T-cell (primary cell): Measurements from ENCODE around the gene CHRNA10. TPM values are rescaled to one million over a fixed set of nuclear protein-coding genes. Genes with fewer than 3 reads are reported as not detected.
"Not testable (repeated sequence)": the region's sequence is repeated elsewhere in the genome, so short reads cannot be mapped to it uniquely, and the experiment has no call there.

Source experiments
- ATAC-seq, 4 experiments: fragments of 200-7000 bp in 3 of 4; fragments of 150-1000 bp in 1 of 4; cut with Tn5 transposase; replicated peaks in 1 of 4; 1 replicate in 3 of 4; 2 replicates in 1 of 4; pipeline ENCODE4 v1.10.0; 2021; ENCODE audit warnings: moderate library complexity in 3 of 4, mild to moderate bottlenecking in 2 of 4, moderate number of reproducible peaks in 1 of 4
- CTCF ChIA-PET, 2 donors: fragments of 300-600 bp; sonication (Branson Sonifier 250); formaldehyde crosslinking; loops; one replicate each; lab custom pipeline; 2022; ENCODE audit warnings: antibody characterized with exemption in 2 of 2; lab: Charles Lee
- POLR2A ChIA-PET, 2 donors: fragments of 300-600 bp; sonication (Branson Sonifier 250); formaldehyde crosslinking; loops; one replicate each; lab custom pipeline; 2022; ENCODE audit warnings: antibody characterized with exemption in 2 of 2; lab: Charles Lee
- DNase-seq, 35 experiments: peaks; one replicate each; pipeline versions ENCODE4 v3.0.0 to v3.0.0-alpha.2; 2013 to 2023
- H3K27ac ChIP-seq: one replicate; pipeline ENCODE4 v1.5.1; 2013; ENCODE audit warnings: low read length
- H3K27me3 ChIP-seq, 2 experiments: replicated peaks in 1 of 2; 1 replicate in 1 of 2; 2 replicates in 1 of 2; pipeline versions ENCODE4 v1.6.1 to v1.7.0; 2013; ENCODE audit warnings: low read length in 1 of 2, mixed read lengths in 1 of 2; ENCODE audit not compliant: control insufficient read depth in 2 of 2, insufficient read depth in 2 of 2; ENCODE audit errors: extremely low read depth in 1 of 2
- H3K36me3 ChIP-seq, 2 donors: 1 replicate in 1 of 2; 2 replicates in 1 of 2; pipeline versions ENCODE4 v1.6.1 to v1.7.0; 2013; ENCODE audit warnings: low read length in 1 of 2; ENCODE audit not compliant: control insufficient read depth in 2 of 2, insufficient read depth in 1 of 2; ENCODE audit errors: extremely low read depth in 1 of 2
- H3K4me1 ChIP-seq, 2 experiments: 1 replicate in 1 of 2; 2 replicates in 1 of 2; pipeline versions ENCODE4 v1.6.1 to v1.7.0; 2013; ENCODE audit warnings: low read length in 2 of 2, mixed read lengths in 1 of 2; ENCODE audit not compliant: insufficient read depth in 2 of 2, control insufficient read depth in 1 of 2; ENCODE audit errors: extremely low read depth in 1 of 2
- H3K4me3 ChIP-seq, 2 donors: 1 replicate in 1 of 2; 2 replicates in 1 of 2; pipeline versions ENCODE4 v1.5.1 to v1.7.0; 2013; ENCODE audit warnings: mild to moderate bottlenecking in 2 of 2, low read length in 1 of 2, moderate library complexity in 1 of 2; ENCODE audit not compliant: control insufficient read depth in 1 of 2; ENCODE audit errors: extremely low read depth in 1 of 2
- H3K9me3 ChIP-seq: 2 replicates; pipeline ENCODE4 v1.7.0; 2013
- H3K27ac Mint-ChIP-seq, 2 donors: one replicate each; pipeline ENCODE4 v1.8.0; 2020 to 2021; ENCODE audit warnings: mild to moderate bottlenecking in 2 of 2, mixed read lengths in 2 of 2
- H3K27me3 Mint-ChIP-seq, 2 donors: one replicate each; pipeline ENCODE4 v1.8.0; 2021 to 2022; ENCODE audit warnings: mixed read lengths in 2 of 2
- H3K36me3 Mint-ChIP-seq: one replicate; pipeline ENCODE4 v1.8.0; 2021; ENCODE audit warnings: mixed read lengths
- H3K4me1 Mint-ChIP-seq, 3 donors: one replicate each; pipeline ENCODE4 v1.8.0; 2020 to 2022; ENCODE audit warnings: mixed read lengths in 3 of 3, mild to moderate bottlenecking in 1 of 3
- H3K4me3 Mint-ChIP-seq, 3 donors: one replicate each; pipeline ENCODE4 v1.8.0; 2020 to 2022; ENCODE audit warnings: mild to moderate bottlenecking in 3 of 3, mixed read lengths in 3 of 3, moderate library complexity in 3 of 3
- H3K9me3 Mint-ChIP-seq, 3 donors: one replicate each; pipeline ENCODE4 v1.8.0; 2020 to 2022; ENCODE audit warnings: mixed read lengths in 3 of 3
- WGBS: methylation state at CpG from one replicate; pipeline ENCODE4 v1.1.5; 2013; ENCODE audit warnings: missing lambda C conversion rate; ENCODE audit not compliant: insufficient coverage; 5-methylcytosine and 5-hydroxymethylcytosine counted together
- total RNA-seq, 35 experiments: library from RNA in 6 of 35; stranded (reverse) in 6 of 35; fragments of 120-200 nt in 1 of 35; gene quantifications; one replicate each; pipeline versions ENCODE4 v1.2.1 to v1.2.4 and lab custom pipeline; 2013 to 2026

CHRNA10 gene
- total RNA-seq, 5 donors from 2014 or later (not counting 1 experiment from before 2014, with no cell fraction given): 1.2 to 4.0 (median 2.4) TPM

GRCh38 chr11:3648843-3649242 is 22.3 kb downstream of the CHRNA10 start:
- H3K9me3 Mint-ChIP-seq, H3K4me3 ChIP-seq, H3K36me3 Mint-ChIP-seq, H3K9me3 ChIP-seq, H3K27ac Mint-ChIP-seq, DNase-seq, H3K36me3 ChIP-seq, CTCF ChIA-PET, POLR2A ChIA-PET, H3K4me1 ChIP-seq, H3K4me1 Mint-ChIP-seq, ATAC-seq, H3K4me3 Mint-ChIP-seq, H3K27ac ChIP-seq: not testable (repeated sequence)
- H3K27me3 ChIP-seq: peaks cover 2 to 25% of the 10 kb centered on the region in 2 experiments
- 71% methylated on average over 11 of the region's 13 CpGs for WGBS
- H3K27me3 Mint-ChIP-seq: peaks cover 61 to 62% of the 10 kb centered on the region in 2 donors

- H3K9me3 ChIP-seq: no peaks in the 10 kb centered on the region
- no peak for DNase-seq
- H3K27me3 ChIP-seq: peaks cover 6 to 52% of the 10 kb centered on the region in 2 experiments
- 77% methylated on average over 7 of the region's 7 CpGs for WGBS
- no peak overlapping the region for H3K4me3 ChIP-seq
- ATAC-seq: no peak
- no peaks in the 10 kb centered on the region for H3K36me3 Mint-ChIP-seq
- no peak overlapping the region for H3K27ac Mint-ChIP-seq
- ChIA-PET CTCF (no interaction called here), POLR2A (no interaction called here)
- no peaks in the 10 kb centered on the region for H3K36me3 ChIP-seq
- no peaks in the 10 kb centered on the region for H3K9me3 Mint-ChIP-seq
- peaks cover 48 to 57% of the 10 kb centered on the region in 2 donors for H3K27me3 Mint-ChIP-seq
- H3K4me1 Mint-ChIP-seq: peaks cover 9 to 12% (median 10%) of the 10 kb centered on the region in 3 donors
- no peak overlapping the region for H3K4me3 Mint-ChIP-seq
- peaks cover 0 to 15% of the 10 kb centered on the region in 2 experiments for H3K4me1 ChIP-seq
- H3K27ac ChIP-seq: no peak overlapping the region
These were observed 25.6 kb downstream of the CHRNA10 start for GRCh38 chr11:3645552-3645951.

GRCh38 chr11:3644817-3645235 is 26.4 kb downstream of the CHRNA10 start, which contains the start of gene ART1:
Gene ART1, plus strand, starts transcription at chr11:3645128. Its CDS starts 14,086 bp downstream, at chr11:3659214.
- no peak within 1 kb of the TSS for H3K27ac Mint-ChIP-seq
- CTCF ChIA-PET: no interaction called here
- H3K4me3 ChIP-seq: no peak within 1 kb of the TSS
- H3K36me3 Mint-ChIP-seq: no peaks in the 10 kb centered on the region
- no peak within 1 kb of the TSS for H3K27ac ChIP-seq
- DNase-seq (no peak), ATAC-seq (no peak)
- H3K9me3 Mint-ChIP-seq: no peaks in the 10 kb centered on the region
- peak within 1 kb of the TSS in 1 of 3 donors; percentile 41 for H3K4me3 Mint-ChIP-seq
- H3K4me1 ChIP-seq: peaks cover 0 to 15% of the 10 kb centered on the region in 2 experiments
- peaks cover 9 to 12% (median 10%) of the 10 kb centered on the region in 3 donors for H3K4me1 Mint-ChIP-seq
- POLR2A ChIA-PET: no interaction called here
- H3K27me3 ChIP-seq: peaks cover 6 to 56% of the 10 kb centered on the region in 2 experiments
- peaks cover 44 to 50% of the 10 kb centered on the region in 2 donors for H3K27me3 Mint-ChIP-seq
- 78% methylated on average over 1 of the region's 4 CpGs for WGBS
- H3K36me3 ChIP-seq: no peaks in the 10 kb centered on the region
- H3K9me3 ChIP-seq: no peaks in the 10 kb centered on the region

- DNase-seq, H3K36me3 ChIP-seq, H3K27ac Mint-ChIP-seq, H3K9me3 ChIP-seq, H3K36me3 Mint-ChIP-seq, H3K4me3 ChIP-seq, H3K27ac ChIP-seq, ATAC-seq, CTCF ChIA-PET, POLR2A ChIA-PET, H3K9me3 Mint-ChIP-seq: not testable (repeated sequence)
- peaks cover 9 to 12% (median 10%) of the 10 kb centered on the region in 3 donors for H3K4me1 Mint-ChIP-seq
- WGBS: 63% methylated on average over 6 of the region's 11 CpGs
- peak overlapping the region; percentile 77 to 82 (median 80) for H3K4me3 Mint-ChIP-seq
- Histone ChIP-seq H3K4me1 (peaks cover 0 to 15% of the 10 kb centered on the region in 2 experiments), H3K27me3 (peaks cover 6 to 61% of the 10 kb centered on the region in 2 experiments)
- peaks cover 27 to 33% of the 10 kb centered on the region in 2 donors for H3K27me3 Mint-ChIP-seq
These were observed 28.1 kb downstream of the CHRNA10 start for GRCh38 chr11:3643102-3643546.

GRCh38 chr11:3642071-3642951 is 28.9 kb downstream of the CHRNA10 start:
- H3K9me3 ChIP-seq: no peaks in the 10 kb centered on the region
- ATAC-seq: peak; percentile 83 to 99 (median 92)
- Mint-ChIP-seq H3K27me3 (peaks cover 25 to 28% of the 10 kb centered on the region in 2 donors), H3K9me3 (no peaks in the 10 kb centered on the region), H3K4me3 (peak overlapping the region; percentile 77 to 82 (median 80)), H3K27ac (peak overlapping the region in 1 of 2 donors; percentile 28), H3K36me3 (no peaks in the 10 kb centered on the region), H3K4me1 (peaks cover 9 to 12% (median 10%) of the 10 kb centered on the region in 3 donors)
- no peaks in the 10 kb centered on the region for H3K36me3 ChIP-seq
- H3K4me3 ChIP-seq: peak overlapping the region; percentile 54 to 63
- peaks cover 0 to 15% of the 10 kb centered on the region in 2 experiments for H3K4me1 ChIP-seq
- no peak overlapping the region for H3K27ac ChIP-seq
- ChIA-PET POLR2A (no interaction called here), CTCF (no interaction called here)
- peaks cover 6 to 63% of the 10 kb centered on the region in 2 experiments for H3K27me3 ChIP-seq
- WGBS: 4% methylated on average over 34 of the region's 55 CpGs
- peak; percentile 25 to 87 (median 72) for DNase-seq

- H3K9me3 Mint-ChIP-seq: no peaks in the 10 kb centered on the region
- H3K4me3 ChIP-seq: peak within 1 kb of the TSS; percentile 54 to 63
- H3K4me1 ChIP-seq: peaks cover 0 to 15% of the 10 kb centered on the region in 2 experiments
- no peaks in the 10 kb centered on the region for H3K36me3 Mint-ChIP-seq
- peak within 1 kb of the TSS in 1 of 2 donors; percentile 56 for H3K27ac Mint-ChIP-seq
- ATAC-seq (no peak), DNase-seq (peak in 1 of 35 experiments; percentile 8)
- 57% methylated on average over 14 of the region's 21 CpGs for WGBS
- POLR2A ChIA-PET: no interaction called here
- peaks cover 9 to 12% (median 10%) of the 10 kb centered on the region in 3 donors for H3K4me1 Mint-ChIP-seq
- CTCF ChIA-PET: no interaction called here
- no peaks in the 10 kb centered on the region for H3K36me3 ChIP-seq
- H3K4me3 Mint-ChIP-seq: peak within 1 kb of the TSS; percentile 77 to 82 (median 80)
- no peak within 1 kb of the TSS for H3K27ac ChIP-seq
- peaks cover 6 to 69% of the 10 kb centered on the region in 2 experiments for H3K27me3 ChIP-seq
- H3K27me3 Mint-ChIP-seq: peaks cover 22 to 25% of the 10 kb centered on the region in 2 donors
- no peaks in the 10 kb centered on the region for H3K9me3 ChIP-seq
These were observed 29.5 kb downstream of the CHRNA10 start, which contains the start of gene ART5 for GRCh38 chr11:3641701-3642070. Gene ART5, minus strand, starts transcription at chr11:3641992. Its CDS starts 130 bp downstream, at chr11:3641862.
